AG10803 (cell line): ENCODE measurements around the gene CTCF.
A peak's percentile ranks its signal among the peaks of the same experiment; 100 is the strongest.

ENCODE experiments used
- DNase-seq: peaks from one replicate; pipeline ENCODE4 v3.0.0; 2010; ENCODE audit warnings: low read depth
- H3K4me3 ChIP-seq: 2 replicates; pipeline ENCODE4 v1.5.1; 2011; ENCODE audit warnings: mild to moderate bottlenecking, low read length, control low read depth
- TF ChIP-seq, protein P1 (sequence below): conservative IDR thresholded peaks from 2 replicates; pipeline ENCODE4 v1.5.1; 2011; ENCODE audit warnings: mild to moderate bottlenecking, low read length, control low read depth, inconsistent platforms

The CTCF gene

DNA sequence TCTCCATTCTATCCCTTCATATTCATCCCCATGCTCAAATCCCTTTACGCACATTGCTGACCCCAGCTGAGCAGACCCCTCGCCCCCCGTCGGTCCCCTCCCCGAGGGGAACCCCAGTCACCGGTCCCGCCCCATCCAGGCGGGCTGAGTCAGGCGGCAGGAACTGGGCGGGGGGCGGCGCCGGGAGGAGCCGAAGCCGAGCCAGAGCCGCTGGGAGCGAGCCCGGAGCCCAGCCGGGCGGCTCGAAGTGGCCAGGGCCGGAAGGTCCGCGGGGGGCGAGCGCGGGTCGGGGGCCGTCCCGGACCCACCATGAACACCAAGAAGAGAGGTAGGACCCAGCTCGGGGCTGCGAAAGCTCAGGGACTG, 25.1 kb upstream of the CTCF start:
- H3K4me3 ChIP-seq, result peak overlapping the region; percentile 73
- TF ChIP-seq, protein P1, sequence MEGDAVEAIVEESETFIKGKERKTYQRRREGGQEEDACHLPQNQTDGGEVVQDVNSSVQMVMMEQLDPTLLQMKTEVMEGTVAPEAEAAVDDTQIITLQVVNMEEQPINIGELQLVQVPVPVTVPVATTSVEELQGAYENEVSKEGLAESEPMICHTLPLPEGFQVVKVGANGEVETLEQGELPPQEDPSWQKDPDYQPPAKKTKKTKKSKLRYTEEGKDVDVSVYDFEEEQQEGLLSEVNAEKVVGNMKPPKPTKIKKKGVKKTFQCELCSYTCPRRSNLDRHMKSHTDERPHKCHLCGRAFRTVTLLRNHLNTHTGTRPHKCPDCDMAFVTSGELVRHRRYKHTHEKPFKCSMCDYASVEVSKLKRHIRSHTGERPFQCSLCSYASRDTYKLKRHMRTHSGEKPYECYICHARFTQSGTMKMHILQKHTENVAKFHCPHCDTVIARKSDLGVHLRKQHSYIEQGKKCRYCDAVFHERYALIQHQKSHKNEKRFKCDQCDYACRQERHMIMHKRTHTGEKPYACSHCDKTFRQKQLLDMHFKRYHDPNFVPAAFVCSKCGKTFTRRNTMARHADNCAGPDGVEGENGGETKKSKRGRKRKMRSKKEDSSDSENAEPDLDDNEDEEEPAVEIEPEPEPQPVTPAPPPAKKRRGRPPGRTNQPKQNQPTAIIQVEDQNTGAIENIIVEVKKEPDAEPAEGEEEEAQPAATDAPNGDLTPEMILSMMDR, result no peak
- peak; percentile 35 for DNase-seq

DNA sequence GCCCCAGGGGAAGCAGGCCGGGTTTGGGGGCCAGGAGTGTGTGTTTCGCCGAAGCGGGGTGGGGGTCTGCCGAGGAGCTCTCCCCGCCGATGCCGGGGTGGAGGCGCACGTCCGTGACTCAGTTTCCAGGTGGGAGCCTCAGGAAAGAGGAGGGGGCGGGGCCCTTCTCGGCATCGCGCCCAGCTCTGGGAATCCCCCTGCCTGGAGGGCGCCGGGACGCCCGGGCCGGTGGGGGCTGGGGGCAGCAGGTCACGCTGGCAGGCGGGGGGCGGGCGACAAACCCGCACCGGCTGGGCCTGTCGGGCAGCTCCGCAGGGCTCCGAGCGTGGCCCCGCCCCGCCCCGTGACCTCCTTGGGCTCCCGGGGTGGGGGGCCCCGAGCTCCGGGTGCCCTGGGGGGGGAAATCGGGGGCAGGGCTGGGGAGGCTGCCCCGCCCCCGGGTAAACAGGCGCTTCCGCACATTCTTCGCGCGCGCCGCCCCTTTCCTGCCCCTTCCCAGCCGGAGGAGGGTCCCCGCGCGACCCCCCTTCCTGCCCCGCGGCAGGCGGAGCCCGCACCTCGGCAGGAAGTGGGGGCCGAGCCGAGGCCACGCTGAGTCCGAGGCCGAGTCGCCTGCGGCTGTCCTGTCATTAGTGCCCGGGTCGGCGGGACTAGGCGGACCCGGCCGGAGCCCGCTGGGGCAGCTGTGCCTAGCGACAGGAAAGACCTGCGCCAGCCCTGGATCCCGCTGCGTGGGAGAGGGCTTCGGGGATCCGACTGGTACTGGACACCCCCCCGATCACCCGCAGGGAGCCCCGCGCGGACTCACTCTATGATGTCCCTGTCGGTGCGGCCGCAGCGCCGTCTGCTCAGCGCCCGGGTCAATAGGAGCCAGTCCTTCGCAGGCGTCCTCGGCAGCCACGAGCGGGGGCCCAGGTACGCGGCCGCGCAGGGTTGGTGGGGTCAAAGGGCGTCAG, 24.4 kb upstream of the CTCF start:
- no peak for DNase-seq
- H3K4me3 ChIP-seq, result peak overlapping the region; percentile 73
- TF ChIP-seq, protein P1, result no peak

DNA sequence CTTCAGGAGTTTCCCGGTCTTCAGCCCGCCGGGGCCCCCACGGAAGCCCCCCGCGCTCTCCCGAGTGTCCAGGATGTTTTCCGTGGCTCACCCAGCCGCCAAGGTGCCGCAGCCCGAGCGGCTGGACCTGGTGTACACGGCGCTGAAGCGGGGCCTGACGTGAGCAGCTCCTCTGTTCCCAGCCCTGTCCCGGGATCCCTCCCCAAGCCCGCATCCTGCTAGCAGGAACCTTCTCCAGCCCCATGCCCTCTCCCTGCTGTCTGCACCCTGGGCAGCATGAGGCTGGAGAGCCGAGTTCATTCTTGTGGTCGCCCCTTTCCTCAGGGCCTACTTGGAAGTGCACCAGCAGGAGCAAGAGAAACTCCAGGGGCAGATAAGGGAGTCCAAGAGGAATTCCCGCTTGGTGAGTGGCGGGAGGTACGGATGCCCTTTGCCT, 23.6 kb upstream of the CTCF start:
- H3K4me3 ChIP-seq, result peak overlapping the region; percentile 73
- TF ChIP-seq, protein P1, result no peak
- peak; percentile 36 for DNase-seq

DNA sequence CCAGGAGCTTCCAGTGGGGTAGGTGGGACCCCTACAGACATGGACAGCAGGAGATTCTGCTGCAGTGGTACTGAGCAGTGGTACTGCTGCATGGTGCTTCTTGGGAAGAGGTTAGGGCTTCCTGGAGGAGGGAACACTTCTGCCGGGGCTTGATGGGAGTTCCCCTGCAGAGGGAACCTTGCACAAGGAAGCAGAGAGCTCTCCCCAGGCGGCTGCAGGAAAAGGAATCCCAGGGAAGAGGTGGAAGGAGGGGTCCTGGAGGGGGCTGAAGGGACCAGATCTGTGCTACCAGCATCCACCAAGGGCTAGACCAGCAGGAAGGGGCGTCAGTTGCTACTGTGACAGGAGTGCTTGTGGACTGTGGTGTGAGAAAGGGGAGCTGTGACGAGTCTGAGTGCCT, 23.1 kb upstream of the CTCF start:
- H3K4me3 ChIP-seq, result no peak overlapping the region
- TF ChIP-seq, protein P1, result no peak
- no peak for DNase-seq

DNA sequence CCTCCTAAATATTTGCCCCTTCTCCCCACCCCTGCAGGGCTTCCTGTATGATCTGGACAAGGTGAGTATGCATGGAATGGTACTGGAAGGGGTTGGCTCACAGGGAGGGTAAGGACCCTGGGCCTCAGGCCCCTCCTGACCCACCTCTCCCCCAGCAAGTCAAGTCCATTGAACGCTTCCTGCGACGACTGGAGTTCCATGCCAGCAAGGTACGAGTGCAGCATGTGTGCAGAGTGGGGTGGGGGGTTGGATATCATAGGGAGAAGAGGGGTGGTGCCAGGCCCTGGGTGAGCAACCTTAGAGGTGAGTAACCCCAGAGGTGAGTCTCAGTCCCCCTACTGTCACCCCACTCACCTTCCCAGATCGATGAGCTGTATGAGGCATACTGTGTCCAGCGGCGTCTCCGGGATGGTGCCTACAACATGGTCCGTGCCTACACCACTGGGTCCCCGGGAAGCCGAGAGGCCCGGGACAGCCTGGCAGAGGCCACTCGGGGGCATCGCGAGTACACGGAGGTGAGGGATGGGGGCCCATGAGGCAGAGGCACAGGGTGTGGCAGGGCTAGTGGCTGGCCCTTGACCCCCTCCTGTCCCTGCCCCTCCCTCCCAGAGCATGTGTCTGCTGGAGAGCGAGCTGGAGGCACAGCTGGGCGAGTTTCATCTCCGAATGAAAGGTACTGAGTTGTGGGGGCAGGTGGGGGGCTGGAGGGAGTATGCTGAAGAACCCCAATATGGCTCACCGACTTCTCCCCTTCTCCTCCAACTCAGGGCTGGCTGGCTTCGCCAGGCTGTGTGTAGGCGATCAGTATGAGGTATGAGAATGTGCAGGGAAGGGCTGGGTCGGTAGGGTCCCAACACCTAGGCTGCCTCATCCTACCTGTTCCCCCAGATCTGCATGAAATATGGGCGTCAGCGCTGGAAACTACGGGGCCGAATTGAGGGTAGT, 22.4 kb upstream of the CTCF start:
- H3K4me3 ChIP-seq, result no peak overlapping the region
- DNase-seq, result no peak
- TF ChIP-seq, protein P1, result no peak

DNA sequence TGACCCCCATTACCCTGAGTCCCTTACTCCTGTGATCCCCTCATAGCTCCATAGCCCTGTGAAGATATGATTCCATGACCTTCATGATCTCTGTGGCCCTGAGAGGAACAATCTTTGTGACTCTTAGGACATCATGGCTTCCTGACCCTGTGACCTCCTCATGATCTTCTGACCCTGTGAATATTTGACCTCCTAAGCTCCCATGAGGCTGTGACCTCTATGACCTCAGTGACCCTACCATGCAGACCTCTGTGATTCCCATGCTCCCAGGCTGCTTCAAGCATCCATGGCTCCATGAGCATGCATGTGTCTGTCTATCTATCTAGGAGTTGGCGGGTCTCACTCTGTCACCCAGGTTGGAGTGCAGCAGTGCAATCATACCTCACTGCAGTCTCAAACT, 21.6 kb upstream of the CTCF start:
- H3K4me3 ChIP-seq, result no peak overlapping the region
- no peak for DNase-seq
- TF ChIP-seq, protein P1, result no peak
